ENCODE results near the gene FAM156A.
"Not testable (repeated sequence)": the region's sequence is repeated elsewhere in the genome, so short reads cannot be mapped to it uniquely, and the experiment has no call there.

FAM156A gene

DNA sequence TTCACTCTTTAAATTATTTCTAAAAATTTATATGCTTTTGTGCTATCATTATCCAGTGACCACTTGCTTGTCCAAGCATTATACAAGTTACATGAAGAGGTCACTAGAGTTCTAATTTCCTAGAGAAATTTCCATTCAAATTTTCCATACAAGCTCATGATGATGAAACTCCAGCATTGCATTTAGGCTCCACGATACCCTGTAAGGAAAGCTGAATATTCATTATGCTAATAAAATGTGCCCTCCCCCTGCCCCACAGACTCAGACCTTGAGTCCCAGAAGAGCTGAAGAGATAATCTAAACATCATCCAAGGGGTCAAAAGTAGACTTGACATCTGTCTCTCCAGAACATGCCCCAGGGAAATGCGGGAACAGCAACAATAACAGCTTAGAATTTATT is 19.6 kb upstream of the FAM156A start:
- no peaks in the 10 kb centered on the region for H3K9me2 ChIP-seq (replicated peaks; ENCODE audit: low read depth, low read length)
- no peaks in the 10 kb centered on the region for H3K9me3 ChIP-seq (ENCODE audit: insufficient read depth, low read depth, low read length)
- H3K79me2 ChIP-seq (ENCODE audit: insufficient read depth, low read length): no peaks in the 10 kb centered on the region
- no peak overlapping the region for H3K4me2 ChIP-seq (ENCODE audit: low read depth, low read length, poor library complexity, severe bottlenecking)
- H2AFZ ChIP-seq (ENCODE audit: low read length): no peak overlapping the region
- H3K4me1 ChIP-seq (ENCODE audit: insufficient read depth, low read length, poor library complexity, severe bottlenecking): no peaks in the 10 kb centered on the region
- H3K4me3 ChIP-seq (ENCODE audit: low read length, poor library complexity, severe bottlenecking): no peak overlapping the region
- H3F3A ChIP-seq (ENCODE audit: low read depth): no peaks in the 10 kb centered on the region
- H4K20me1 ChIP-seq (ENCODE audit: insufficient read depth, low read length, poor library complexity, severe bottlenecking): no peaks in the 10 kb centered on the region
- H3K9ac ChIP-seq (ENCODE audit: low read depth, low read length, poor library complexity, severe bottlenecking): no peak overlapping the region
- no peak for TF ChIP-seq EZH2phosphoT487 (IDR thresholded peaks at IDR 0.05; ENCODE audit: borderline replicate concordance)
- H3K27me3 ChIP-seq (ENCODE audit: insufficient read depth, low read length, poor library complexity, severe bottlenecking): no peaks in the 10 kb centered on the region
- no peaks in the 10 kb centered on the region for H3K36me3 ChIP-seq (ENCODE audit: insufficient read depth, low read length)

DNA sequence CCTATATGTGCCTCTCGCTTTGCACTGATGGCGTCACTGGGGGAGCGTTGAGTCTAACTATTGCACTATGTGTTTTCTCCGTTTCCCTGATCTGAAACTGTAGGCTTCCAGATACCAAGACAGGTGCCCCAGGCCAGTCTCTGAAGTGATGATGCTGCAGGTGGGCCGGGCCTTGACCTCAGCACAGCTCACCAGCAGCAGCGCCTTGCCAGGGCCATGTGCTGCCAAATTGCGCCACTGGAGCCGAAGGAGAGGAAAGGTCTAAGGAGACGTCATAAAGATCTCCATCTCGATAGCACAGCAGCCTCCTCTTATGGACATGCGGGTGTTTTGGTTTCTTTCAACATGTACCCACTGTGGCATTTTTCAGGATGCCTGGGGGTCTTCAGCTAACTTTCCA is 17.3 kb upstream of the FAM156A start:
- H3K9ac ChIP-seq (ENCODE audit: low read depth, low read length, poor library complexity, severe bottlenecking); H3K4me1 ChIP-seq (ENCODE audit: insufficient read depth, low read length, poor library complexity, severe bottlenecking); H2AFZ ChIP-seq (ENCODE audit: low read length); H3K79me2 ChIP-seq (ENCODE audit: insufficient read depth, low read length); H4K20me1 ChIP-seq (ENCODE audit: insufficient read depth, low read length, poor library complexity, severe bottlenecking); H3K4me2 ChIP-seq (ENCODE audit: low read depth, low read length, poor library complexity, severe bottlenecking); H3K9me3 ChIP-seq (ENCODE audit: insufficient read depth, low read depth, low read length); H3F3A ChIP-seq (ENCODE audit: low read depth); H3K36me3 ChIP-seq (ENCODE audit: insufficient read depth, low read length); H3K9me2 ChIP-seq (replicated peaks; ENCODE audit: low read depth, low read length); H3K4me3 ChIP-seq (ENCODE audit: low read length, poor library complexity, severe bottlenecking); H3K27me3 ChIP-seq (ENCODE audit: insufficient read depth, low read length, poor library complexity, severe bottlenecking): not testable (repeated sequence)

GRCh38 chrX:52974336-52974992 is 16.1 kb upstream of the FAM156A start:
- H3K9me2 ChIP-seq (replicated peaks; ENCODE audit: low read depth, low read length); H3K4me1 ChIP-seq (ENCODE audit: insufficient read depth, low read length, poor library complexity, severe bottlenecking); H3K9ac ChIP-seq (ENCODE audit: low read depth, low read length, poor library complexity, severe bottlenecking): not testable (repeated sequence)

GRCh38 chrX:52967922-52968321 is 9.6 kb upstream of the FAM156A start:
- H3K4me1 ChIP-seq (ENCODE audit: insufficient read depth, low read length, poor library complexity, severe bottlenecking); H3K9ac ChIP-seq (ENCODE audit: low read depth, low read length, poor library complexity, severe bottlenecking); H3K9me2 ChIP-seq (replicated peaks; ENCODE audit: low read depth, low read length); H2AFZ ChIP-seq (ENCODE audit: low read length); H3K79me2 ChIP-seq (ENCODE audit: insufficient read depth, low read length); H3F3A ChIP-seq (ENCODE audit: low read depth); H3K4me2 ChIP-seq (ENCODE audit: low read depth, low read length, poor library complexity, severe bottlenecking); H3K36me3 ChIP-seq (ENCODE audit: insufficient read depth, low read length); H3K9me3 ChIP-seq (ENCODE audit: insufficient read depth, low read depth, low read length); H3K4me3 ChIP-seq (ENCODE audit: low read length, poor library complexity, severe bottlenecking); H4K20me1 ChIP-seq (ENCODE audit: insufficient read depth, low read length, poor library complexity, severe bottlenecking); H3K27me3 ChIP-seq (ENCODE audit: insufficient read depth, low read length, poor library complexity, severe bottlenecking): not testable (repeated sequence)

More at GRCh38 chrX:52974336-52974992, 16.1 kb upstream of the FAM156A start:
- H3K4me2 ChIP-seq (ENCODE audit: low read depth, low read length, poor library complexity, severe bottlenecking); H3K36me3 ChIP-seq (ENCODE audit: insufficient read depth, low read length); H3K4me3 ChIP-seq (ENCODE audit: low read length, poor library complexity, severe bottlenecking); H3K9me3 ChIP-seq (ENCODE audit: insufficient read depth, low read depth, low read length); H3K79me2 ChIP-seq (ENCODE audit: insufficient read depth, low read length); H4K20me1 ChIP-seq (ENCODE audit: insufficient read depth, low read length, poor library complexity, severe bottlenecking); H3K27me3 ChIP-seq (ENCODE audit: insufficient read depth, low read length, poor library complexity, severe bottlenecking); H2AFZ ChIP-seq (ENCODE audit: low read length); H3F3A ChIP-seq (ENCODE audit: low read depth): not testable (repeated sequence)

DNA sequence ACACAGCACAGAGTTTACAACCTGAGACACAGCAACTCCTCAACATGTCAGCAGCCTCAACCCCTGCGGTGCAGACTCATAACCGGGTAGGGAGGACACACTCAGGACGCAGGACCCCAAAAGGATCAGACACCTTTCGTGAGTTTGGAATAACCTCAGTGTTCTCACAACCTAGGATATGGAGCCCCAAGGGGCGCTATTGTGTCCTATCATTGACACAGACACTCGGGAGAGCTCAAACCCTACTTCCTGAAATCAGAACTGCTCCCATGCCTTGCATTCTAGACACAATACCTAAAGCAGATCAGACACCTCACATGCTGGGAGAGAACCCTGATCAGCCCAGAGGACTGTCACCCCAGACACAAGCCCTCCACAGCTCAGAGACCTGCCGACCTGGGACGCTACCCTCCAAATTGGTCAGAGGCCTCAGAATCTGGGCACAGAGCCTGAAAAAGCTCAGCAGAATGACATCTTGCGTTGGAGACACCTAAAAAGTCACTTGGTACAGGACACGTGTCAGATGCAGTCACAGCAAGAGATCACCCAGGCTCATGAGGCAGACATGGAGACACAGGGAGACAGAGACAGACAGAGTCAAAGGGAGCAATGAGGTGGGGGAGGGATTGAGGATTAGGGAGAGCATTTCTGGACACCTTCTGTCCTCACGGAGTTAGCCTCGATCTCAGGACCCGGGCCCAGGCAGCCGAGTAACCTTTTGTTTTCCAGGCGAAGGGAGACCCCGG is 8.8 kb upstream of the FAM156A start:
- not testable (repeated sequence) for H3K9me3 ChIP-seq (ENCODE audit: insufficient read depth, low read depth, low read length); H3K9me2 ChIP-seq (replicated peaks; ENCODE audit: low read depth, low read length); H3F3A ChIP-seq (ENCODE audit: low read depth); H2AFZ ChIP-seq (ENCODE audit: low read length); H3K9ac ChIP-seq (ENCODE audit: low read depth, low read length, poor library complexity, severe bottlenecking); H3K4me2 ChIP-seq (ENCODE audit: low read depth, low read length, poor library complexity, severe bottlenecking); H3K27me3 ChIP-seq (ENCODE audit: insufficient read depth, low read length, poor library complexity, severe bottlenecking); H3K36me3 ChIP-seq (ENCODE audit: insufficient read depth, low read length); H4K20me1 ChIP-seq (ENCODE audit: insufficient read depth, low read length, poor library complexity, severe bottlenecking); H3K4me3 ChIP-seq (ENCODE audit: low read length, poor library complexity, severe bottlenecking); H3K79me2 ChIP-seq (ENCODE audit: insufficient read depth, low read length); H3K4me1 ChIP-seq (ENCODE audit: insufficient read depth, low read length, poor library complexity, severe bottlenecking)

- not testable (repeated sequence) for H2AFZ ChIP-seq (ENCODE audit: low read length); H3K9me3 ChIP-seq (ENCODE audit: insufficient read depth, low read depth, low read length); H3K4me3 ChIP-seq (ENCODE audit: low read length, poor library complexity, severe bottlenecking); H3K79me2 ChIP-seq (ENCODE audit: insufficient read depth, low read length); H3K9me2 ChIP-seq (replicated peaks; ENCODE audit: low read depth, low read length); H3K4me1 ChIP-seq (ENCODE audit: insufficient read depth, low read length, poor library complexity, severe bottlenecking); H3K4me2 ChIP-seq (ENCODE audit: low read depth, low read length, poor library complexity, severe bottlenecking); H3K36me3 ChIP-seq (ENCODE audit: insufficient read depth, low read length); H3K27me3 ChIP-seq (ENCODE audit: insufficient read depth, low read length, poor library complexity, severe bottlenecking); H3F3A ChIP-seq (ENCODE audit: low read depth); H4K20me1 ChIP-seq (ENCODE audit: insufficient read depth, low read length, poor library complexity, severe bottlenecking); H3K9ac ChIP-seq (ENCODE audit: low read depth, low read length, poor library complexity, severe bottlenecking)
Measured at GRCh38 chrX:52958961-52959360, 643 bp upstream of the FAM156A start.

DNA sequence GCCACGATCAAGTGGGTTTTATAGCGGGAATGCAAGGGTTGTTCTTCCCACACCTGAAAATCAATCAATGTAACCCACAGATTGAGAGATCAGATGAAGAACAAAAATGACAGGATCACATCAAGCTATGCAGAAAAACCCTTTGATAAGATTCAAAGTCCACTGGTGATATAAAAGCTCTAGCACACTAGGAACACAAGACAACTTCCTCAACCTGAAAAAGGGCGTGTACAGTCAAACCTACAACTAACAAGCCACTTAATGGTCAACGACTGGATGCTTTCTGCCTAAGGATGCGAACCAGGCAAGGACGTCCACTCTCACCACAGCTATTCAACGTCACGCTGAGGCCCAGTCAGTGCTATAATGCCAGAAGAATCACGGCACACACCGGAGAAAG is 8.4 kb downstream of the FAM156A start:
- H3K4me1 ChIP-seq (ENCODE audit: insufficient read depth, low read length, poor library complexity, severe bottlenecking); H3K9me2 ChIP-seq (replicated peaks; ENCODE audit: low read depth, low read length); H3F3A ChIP-seq (ENCODE audit: low read depth); H2AFZ ChIP-seq (ENCODE audit: low read length); H3K36me3 ChIP-seq (ENCODE audit: insufficient read depth, low read length); H3K4me2 ChIP-seq (ENCODE audit: low read depth, low read length, poor library complexity, severe bottlenecking); H3K9me3 ChIP-seq (ENCODE audit: insufficient read depth, low read depth, low read length); H4K20me1 ChIP-seq (ENCODE audit: insufficient read depth, low read length, poor library complexity, severe bottlenecking); H3K79me2 ChIP-seq (ENCODE audit: insufficient read depth, low read length); H3K27me3 ChIP-seq (ENCODE audit: insufficient read depth, low read length, poor library complexity, severe bottlenecking); H3K9ac ChIP-seq (ENCODE audit: low read depth, low read length, poor library complexity, severe bottlenecking); H3K4me3 ChIP-seq (ENCODE audit: low read length, poor library complexity, severe bottlenecking): not testable (repeated sequence)

Data from Loucy (cell line).